Loucy (cell line): Measurements from ENCODE around the gene PITRM1.
"Not testable (repeated sequence)": the region's sequence is repeated elsewhere in the genome, so short reads cannot be mapped to it uniquely, and the experiment has no call there.

Experiments used
- CTCF ChIP-seq: fragments of 200-600 bp; sonication (generic); conservative IDR thresholded peaks from 2 replicates; pipeline ENCODE4 v1.5.1; 2014; ENCODE audit warnings: mild to moderate bottlenecking, antibody characterized with exemption, low read length
- EZH2phosphoT487 ChIP-seq: fragments of 200-600 bp; IDR thresholded peaks from 2 replicates; pipeline ENCODE4 v1.6.1; 2018; ENCODE audit warnings: antibody characterized with exemption, mild to moderate bottlenecking, moderate library complexity, borderline replicate concordance

- TF ChIP-seq CTCF, EZH2phosphoT487: not testable (repeated sequence)
Observed at GRCh38 chr10:3106328-3106727, 66.3 kb downstream of the PITRM1 start.
